NCI-H2081 (cell line): Measurements from ENCODE around the gene NR5A2.
"Not testable (repeated sequence)": the region's sequence is repeated elsewhere in the genome, so short reads cannot be mapped to it uniquely, and the experiment has no call there.

ENCODE experiments used
- DNase-seq, 2 experiments: peaks; one replicate each; lab custom pipeline; 2025; lab: John Stamatoyannopoulos, UW

Gene NR5A2

DNA sequence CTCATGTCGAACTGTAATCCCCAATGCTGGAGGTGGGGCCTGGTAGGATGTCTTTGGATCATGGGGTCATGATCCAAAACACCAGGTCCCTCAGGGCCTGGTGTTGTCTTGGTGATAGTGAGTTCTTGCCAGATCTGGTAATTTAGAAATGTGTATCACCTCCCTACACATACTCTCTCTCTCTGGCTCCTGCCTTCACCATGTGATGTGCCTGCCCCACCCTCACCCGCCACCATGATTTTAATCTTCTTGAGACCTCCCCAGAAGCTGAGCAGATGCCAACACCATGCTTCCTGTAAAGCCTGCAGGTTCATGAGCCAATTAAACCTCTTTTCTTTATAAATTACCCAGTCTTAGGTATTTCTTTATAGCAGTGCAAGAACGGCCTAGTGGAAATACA, 136.4 kb downstream of the NR5A2 start:
- no peak for DNase-seq

DNA sequence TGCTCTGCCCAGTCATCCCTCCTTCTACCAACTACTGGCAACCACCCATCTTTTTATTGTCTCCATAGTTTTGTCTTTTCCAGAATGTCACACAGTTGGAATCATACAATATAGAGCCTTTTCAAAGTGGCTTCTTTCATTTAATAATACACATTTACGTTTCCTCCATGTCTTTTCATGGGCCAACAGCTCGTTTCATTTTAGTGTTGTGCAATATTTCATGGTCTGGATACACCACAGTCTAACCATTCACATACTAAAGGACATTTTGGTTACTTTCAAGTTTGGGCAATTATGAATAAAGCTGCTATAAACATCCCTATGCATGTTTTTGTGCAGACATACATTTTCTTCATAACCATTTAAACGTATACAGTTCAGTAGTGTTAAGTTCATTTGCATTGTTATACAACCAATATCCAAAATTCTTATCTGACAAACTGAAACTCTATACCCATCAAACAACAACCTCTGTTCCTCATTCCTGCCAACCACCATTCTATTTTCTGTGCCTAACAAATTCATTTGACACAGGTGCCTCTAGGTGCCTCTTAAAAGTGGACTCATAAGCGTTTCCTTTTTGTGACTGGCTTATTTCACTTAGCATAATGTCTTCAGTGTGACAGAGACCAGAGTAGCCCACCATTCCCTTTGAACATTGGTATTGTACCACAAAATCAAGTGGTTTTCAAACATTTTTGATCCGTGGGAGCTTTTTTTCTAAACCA, 138.1 kb downstream of the NR5A2 start:
- DNase-seq, result no peak

DNA sequence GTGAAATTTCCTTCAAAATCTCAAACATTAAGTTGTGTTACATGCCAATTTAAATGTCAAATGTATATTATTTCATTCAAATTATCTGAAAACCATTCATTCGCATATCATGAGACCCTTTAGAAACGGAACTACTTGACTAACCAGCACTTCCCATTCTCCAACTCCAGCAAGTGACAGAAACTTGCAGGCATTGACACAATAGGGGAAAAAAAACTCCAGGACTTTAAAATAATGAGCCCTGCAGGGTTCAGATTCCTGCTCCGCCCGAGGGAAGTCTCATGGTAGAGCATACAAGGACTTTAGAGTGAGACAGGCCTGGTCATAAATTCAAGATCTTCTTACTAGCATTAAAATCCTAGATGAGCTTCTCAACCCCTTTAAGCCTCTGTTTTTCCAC, 138.9 kb downstream of the NR5A2 start:
- DNase-seq, result no peak

DNA sequence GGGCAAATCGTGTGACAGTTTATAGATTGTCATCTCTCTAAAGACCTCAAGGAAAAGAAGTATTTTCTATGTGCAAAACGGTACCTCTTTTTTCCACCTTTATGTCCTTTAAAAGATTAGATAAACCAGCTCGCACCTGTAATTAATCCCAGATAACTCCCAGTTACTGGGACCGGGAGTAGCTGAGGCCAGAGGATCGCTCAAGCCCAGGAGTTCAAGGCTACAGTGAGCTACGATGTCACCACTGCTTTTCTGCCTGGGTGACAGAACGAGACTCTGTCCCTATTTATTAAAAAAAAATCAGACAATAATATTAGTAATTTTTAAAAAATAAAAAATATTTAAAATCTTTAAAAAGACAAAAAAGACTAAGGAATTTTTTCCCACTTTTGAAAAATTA, 141.4 kb downstream of the NR5A2 start:
- DNase-seq, result no peak

DNA sequence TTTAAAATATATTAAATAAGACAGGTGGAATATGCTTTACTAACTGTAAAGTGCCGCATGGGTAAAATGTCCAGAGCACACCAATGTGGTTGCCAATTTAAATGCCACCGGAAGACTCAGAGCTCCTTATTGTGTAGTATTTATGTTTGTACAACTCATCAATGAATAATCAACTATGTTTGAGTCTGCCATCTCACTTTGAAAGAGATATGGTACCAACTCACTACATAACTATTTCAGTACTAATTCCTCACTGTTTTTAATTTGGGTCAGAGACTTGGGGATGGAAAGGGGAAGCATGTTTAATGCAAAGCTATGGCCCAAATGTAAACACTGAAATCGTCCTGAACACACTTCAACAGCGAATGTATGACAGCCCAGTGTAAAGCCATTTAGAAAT, 144.8 kb downstream of the NR5A2 start:
- DNase-seq, result no peak

DNA sequence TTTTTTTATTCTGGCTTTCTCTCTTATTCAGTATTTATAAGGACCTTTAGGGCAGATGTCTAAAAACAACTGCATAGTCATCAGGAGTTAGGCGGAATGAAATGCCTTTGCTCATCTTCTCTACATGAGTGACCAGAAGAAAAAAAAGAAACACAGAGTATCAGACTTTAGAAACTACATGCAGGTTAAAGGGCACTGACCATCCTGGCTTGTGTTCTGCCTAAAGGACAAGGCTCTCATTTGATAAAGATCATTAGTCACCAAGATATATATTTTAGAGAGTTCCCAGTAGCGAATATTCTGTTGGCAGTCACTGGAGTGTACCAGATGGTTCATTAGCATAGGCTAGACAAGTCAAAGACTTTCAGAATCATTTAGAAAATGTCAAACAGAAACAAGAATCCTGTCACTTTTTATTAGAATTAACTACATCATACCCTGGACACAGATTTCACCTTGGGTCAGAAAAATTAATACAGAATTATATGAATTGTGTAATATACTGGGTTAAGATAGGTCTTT, 145.6 kb downstream of the NR5A2 start:
- no peak for DNase-seq

DNA sequence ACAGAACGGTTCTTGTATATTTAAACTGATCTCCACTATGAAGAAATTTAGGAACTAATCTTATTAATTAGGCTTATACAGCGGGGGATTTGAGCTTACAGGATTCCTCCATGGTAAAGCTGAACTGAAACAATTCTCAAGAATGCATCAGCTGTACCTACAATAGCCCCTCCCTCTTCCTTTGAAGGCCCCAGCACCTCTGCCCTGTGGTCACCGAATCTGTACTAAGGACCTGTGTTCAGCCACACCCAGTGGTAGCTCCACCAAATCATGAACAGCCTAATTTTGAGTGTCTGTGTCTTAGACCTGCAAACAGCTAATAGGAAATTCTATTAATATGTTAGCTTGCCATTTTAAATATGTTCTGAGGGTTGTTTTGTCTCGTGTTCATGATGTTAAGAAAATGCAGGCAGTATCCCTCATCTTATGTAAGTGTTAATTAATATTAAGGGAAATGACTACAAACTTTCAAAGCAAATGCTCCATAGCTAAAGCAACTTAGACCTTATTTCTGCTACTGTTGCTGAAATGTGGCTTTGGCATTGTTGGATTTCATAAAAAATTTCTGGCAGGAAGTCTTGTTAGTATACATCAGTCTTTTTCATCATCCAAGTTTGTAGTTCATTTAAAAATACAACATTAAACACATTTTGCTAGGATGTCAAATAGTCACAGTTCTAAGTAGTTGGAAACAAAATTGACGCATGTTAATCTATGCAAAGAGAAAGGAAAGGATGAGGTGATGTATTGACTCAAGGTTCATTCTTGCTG, 147.2 kb downstream of the NR5A2 start:
- DNase-seq, result no peak

DNA sequence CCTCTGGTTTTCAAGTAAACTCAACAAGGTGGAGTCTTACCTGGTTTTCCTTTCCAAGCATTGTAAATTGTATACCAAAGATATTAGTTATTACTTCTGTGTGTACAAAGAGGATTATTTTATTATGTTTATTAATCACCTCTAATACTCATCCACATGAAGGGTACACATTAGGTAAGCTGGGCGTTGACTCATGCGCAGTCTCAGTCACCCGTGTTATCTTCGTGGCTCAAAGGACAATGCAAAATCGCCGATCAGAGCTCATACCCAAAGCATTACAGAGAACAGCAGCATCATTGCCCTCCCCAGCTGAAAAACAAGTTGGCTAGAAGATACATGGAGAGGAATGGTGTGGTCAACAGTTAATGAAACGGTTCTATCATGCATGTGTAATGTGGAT, 148.7 kb downstream of the NR5A2 start:
- no peak for DNase-seq

DNA sequence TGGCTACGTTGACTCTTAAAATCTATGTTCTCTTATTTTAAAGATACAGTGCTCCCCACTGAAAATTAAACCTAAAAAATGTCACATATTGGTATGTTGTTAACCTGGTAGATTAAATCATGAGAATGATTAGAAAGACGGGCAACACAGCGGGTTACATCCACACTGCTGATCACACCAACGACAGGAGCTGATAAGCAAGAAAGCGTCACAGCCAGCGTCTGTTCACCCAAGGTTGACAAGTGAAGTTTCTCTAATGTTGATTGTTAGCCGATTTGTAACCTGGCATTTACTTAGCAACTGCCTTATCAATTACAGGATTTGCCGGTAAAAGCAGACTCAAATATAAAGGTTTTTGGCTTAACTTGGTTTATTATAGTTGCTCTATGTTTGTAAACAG, 149.3 kb downstream of the NR5A2 start:
- no peak for DNase-seq

DNA sequence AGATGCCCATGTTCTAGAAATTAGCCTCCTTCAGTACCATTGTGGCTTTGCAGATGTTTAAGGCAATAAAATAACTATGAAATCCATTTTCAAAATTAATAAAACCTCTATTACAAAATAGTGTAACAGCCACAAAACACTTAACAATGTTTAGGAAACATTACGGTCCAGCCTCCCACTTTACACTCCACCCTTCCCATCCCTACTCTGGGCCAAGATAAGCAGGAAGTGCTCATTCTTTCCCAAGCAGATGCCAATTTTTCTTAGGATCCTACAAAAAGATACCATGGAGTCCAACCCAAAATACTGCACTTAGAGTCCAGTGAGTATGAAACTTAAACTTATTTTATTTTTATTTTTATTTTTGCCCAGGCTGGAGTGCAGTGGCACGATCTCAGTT, 150.8 kb downstream of the NR5A2 start:
- DNase-seq, result no peak

DNA sequence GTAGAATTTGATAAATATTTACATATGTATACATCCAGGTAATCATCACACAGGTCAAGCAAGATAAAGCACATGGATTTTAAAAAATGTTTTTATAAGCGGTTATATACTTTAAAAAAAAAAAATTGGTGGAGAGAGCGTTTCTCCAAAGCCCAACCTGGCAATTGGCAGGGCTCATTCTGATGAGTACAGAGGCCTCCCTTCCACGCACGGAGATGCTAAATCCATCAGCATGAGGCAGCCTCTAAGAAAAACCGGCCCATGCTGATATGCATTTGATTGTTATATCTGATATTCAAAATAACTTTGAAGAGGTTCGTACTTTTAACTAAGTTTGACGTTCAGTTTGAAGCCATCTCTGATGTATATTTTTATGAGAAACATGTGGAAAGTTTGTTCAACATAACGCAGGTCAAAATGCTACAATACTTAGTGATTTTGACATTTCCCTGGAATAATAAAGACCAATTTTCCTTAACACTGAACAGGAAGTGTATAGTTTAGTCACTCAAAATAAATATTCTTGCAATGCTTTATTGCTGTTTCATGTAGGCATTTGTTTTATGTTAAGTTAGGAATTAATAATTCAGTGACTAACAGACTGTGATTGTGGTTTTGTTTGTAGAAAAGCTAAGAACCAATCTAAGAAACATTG, 151.7 kb downstream of the NR5A2 start:
- DNase-seq, result no peak

DNA sequence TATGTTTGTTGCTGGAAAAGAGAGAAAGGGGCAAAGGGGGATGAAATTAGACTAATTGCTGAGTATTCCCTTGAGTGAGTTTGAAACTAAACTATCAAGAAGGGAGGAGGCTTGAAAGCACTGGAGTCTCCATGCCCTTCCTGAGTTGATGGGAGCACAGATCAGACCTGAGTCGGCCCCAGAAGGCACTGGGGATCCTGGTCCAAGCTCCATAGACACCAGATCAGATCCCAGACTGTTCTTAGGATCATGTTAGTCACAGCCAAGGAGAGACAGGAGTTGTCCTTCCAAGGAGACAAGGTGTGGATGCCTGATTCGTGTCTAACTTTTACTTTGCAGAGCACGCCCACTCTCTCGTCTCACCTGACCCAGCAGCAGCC, 152.3 kb downstream of the NR5A2 start:
- DNase-seq, result no peak

DNA sequence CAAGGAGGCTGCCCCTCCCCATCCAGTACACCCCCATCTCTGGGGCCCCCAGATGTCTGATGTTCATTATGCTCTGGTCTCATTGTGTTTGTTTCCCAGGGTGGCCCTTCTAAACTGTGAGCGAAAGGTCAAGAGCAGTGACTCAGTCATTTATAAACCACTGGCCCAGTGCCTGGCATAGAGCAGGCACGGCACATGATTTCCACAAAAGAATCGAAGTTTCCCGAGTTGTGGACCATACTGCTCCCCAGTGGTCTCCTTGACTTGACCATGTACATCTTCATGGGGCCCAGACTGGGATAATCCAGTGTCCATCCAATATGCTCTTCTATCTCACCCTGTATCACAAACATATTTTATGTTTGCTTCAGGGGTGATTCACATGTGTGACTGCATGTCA, 153.3 kb downstream of the NR5A2 start:
- DNase-seq, result no peak

DNA sequence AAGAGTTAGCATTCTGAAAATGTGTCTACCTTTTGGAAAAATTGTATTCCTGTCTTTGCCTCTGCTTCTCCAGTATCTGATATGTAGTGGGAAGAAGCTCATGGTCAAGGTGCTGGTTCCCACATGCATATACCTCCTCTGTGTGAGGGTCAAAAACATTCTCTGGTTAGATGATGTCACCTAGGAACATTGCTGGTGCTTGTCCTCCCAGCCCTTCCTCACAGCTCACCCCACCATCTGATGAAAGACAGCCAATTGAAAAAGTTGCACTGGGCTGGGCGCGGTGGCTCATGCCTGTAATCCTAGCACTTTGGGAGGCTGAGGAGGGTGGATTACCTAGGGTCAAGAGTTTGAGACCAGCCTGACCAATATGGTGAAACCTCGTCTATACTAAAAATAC, 154.4 kb downstream of the NR5A2 start:
- DNase-seq, result no peak

DNA sequence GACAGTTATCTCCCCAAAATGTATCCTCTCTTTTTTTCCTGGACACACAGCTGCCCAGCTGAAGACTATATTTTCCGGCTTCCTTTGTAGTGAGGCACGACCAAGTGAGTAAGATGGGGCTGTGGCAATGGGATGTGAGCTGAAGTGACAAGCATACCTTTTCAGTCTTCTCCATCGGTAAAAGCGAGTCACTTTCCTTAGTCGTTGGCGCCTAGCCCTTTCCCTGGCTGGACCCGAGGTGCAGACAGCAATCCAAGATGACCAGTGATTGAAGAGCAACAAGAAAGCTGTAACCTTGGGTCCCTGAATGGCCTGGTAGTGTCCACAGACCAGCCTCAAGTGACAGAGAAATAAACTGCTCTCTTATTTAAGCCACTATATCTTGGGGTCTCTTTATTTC, 155.2 kb downstream of the NR5A2 start:
- no peak for DNase-seq

DNA sequence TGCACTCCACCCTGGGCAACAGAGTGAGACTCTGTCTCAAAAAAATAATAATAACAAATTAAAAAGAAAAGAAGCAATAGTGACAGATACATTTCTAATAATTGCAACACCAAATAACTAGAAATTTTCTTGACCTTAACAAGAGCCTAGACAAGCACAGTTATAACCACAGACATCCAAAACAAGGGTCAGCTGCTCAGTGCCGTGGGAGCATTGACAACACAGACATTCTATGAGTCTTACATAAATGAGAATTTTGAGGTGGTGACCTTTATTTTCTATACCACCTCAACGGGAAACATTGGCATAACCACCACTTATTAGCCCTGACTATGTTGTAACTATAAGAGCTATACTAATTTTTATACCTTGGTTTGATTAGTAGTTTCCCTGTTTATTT, 156.1 kb downstream of the NR5A2 start:
- no peak for DNase-seq

DNA sequence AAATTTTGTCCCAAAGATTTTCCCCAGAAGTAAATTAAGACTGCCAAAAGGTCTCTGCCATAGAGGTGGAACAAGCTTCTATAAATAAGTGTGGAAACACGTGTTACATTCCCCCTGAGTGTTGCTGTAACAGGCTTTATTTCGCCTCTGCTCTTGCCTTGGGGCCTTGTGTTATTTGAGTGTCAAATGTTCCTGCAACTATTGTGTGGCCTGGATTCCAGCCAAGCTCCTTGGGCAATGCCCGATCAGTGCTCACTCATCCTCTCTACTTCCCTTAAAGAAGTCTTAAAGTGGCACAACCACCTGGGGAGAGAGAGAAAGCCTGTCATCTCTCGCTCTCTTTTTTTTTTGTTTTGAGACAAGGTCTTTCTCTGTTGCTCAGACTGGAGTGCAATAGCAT, 156.7 kb downstream of the NR5A2 start:
- peak; percentile 67 to 82 for DNase-seq

DNA sequence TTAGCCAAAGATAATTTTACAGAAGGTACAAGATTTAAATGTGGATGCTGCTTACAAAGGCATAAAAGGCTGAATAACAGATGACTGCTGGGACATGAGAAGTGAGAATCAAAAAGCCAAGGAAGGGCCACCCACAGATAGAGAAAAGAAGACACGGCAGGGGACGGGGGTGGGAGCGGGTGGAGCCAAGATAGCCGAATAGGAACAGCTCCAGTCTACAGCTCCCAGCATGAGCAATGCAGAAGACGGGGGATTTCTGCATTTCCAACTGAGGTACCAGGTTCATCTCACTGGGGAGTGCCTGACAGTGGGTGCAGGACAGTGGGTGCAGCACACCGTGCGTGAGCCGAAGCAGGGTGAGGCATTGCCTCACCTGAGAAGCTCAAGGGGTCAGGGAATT, 157.7 kb downstream of the NR5A2 start:
- DNase-seq, result not testable (repeated sequence)

DNA sequence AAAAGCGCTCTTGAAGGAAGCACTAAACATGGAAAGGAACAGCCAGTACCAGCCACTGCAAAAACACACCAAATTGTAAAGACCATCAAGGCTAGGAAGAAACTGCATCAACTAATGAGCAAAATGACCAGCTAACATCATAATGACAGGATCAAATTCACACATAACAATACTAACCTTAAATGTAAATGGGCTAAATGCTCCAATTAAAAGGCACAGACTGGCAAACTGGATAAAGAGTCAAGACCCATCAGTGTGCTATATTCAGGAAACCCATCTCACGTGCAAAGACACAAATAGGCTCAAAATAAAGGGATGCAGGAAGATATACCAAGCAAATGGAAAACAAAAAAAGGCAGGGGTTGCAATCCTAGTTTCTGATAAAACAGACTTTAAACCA, 159.8 kb downstream of the NR5A2 start:
- not testable (repeated sequence) for DNase-seq

DNA sequence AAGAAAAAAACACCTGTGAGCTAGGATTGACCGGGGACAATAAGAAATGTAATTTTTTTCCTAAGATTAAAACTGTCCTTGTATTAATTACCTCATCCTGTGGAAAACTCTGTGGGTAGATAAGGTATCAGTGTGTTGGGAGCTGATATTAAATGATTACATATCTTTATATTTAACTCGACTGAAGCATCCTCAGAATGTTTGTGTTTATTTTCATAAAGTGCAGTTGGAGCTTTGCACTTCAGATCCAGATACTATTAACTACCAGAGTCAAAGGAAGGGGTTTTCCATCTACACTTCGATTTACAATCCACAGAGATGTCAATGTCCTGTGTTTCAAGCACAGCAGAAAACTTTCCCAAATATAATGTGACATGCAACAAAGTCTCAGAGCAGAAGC, 164.5 kb downstream of the NR5A2 start:
- DNase-seq, result no peak

DNA sequence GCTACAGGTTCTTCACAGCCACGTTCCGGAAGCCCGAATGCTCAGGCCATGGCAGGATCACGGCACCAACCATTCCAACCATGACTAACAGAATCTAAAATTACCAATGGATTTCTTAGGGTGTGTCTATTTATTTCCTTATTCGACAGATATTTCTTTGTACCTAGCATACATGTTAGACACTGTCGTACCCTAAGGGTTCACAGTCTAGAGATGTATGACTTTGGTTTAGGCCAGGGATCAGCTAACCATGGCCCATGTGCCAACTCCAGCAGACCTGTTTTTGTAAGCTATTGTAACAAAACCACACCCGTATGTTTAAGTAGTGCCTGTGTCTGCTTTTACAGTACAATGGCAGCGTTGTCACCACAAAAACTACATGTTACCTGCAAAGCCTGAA, 167.0 kb downstream of the NR5A2 start:
- DNase-seq, result no peak

DNA sequence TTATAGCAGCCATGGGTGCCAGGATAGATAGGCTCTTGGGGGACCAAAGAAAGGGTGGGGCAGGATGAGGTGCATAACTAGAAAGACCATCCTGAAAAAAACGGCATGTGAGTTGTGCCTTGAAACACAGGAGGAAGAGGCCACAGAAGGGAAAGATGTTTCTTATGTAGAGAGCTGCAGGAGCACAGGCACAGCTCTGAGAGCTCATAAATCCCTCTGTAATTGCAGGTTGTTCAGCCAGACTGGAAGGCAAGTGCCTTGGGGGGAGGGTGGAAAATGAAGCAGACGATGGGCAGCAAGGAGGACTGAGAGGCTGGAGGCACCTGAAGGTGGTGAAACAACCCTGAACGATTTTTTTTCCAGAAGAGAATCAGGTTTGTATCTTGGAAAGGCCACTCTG, 170.7 kb downstream of the NR5A2 start:
- DNase-seq, result peak; percentile 57 to 76
